H7 (cell line): ENCODE measurements around the gene IFNG. TPM values are rescaled to one million over a fixed set of nuclear protein-coding genes. Genes with fewer than 3 reads are reported as not detected.
"Not testable (repeated sequence)": the region's sequence is repeated elsewhere in the genome, so short reads cannot be mapped to it uniquely, and the experiment has no call there.

Experiments
- DNase-seq: peaks from one replicate; pipeline ENCODE4 v3.0.0; 2012
- H3K27me3 ChIP-seq: 2 replicates; pipeline ENCODE4 v1.6.0; 2011; ENCODE audit warnings: mild to moderate bottlenecking, low read length; ENCODE audit not compliant: control insufficient read depth, insufficient read depth
- H3K36me3 ChIP-seq: replicated peaks from 2 replicates; pipeline ENCODE4 v1.5.1; 2011; ENCODE audit warnings: low read length; ENCODE audit not compliant: control insufficient read depth, insufficient read depth
- H3K4me3 ChIP-seq: 2 replicates; pipeline ENCODE4 v1.5.1; 2011; ENCODE audit warnings: low read depth, mild to moderate bottlenecking, control low read depth, low read length, moderate library complexity; ENCODE audit not compliant: insufficient read depth
- total RNA-seq: library from RNA; depleted of rRNA; stranded (reverse); fragments of >200 nt; shearing (Covaris generic); gene quantifications from 2 replicates; pipeline ENCODE4 v1.2.3, GENCODE V29; 2014; rRNA removed

The IFNG gene
- total RNA-seq: not detected in 2 replicates

- no peaks in the 10 kb centered on the region for H3K36me3 ChIP-seq
- no peak within 1 kb of the TSS for H3K4me3 ChIP-seq
- no peaks in the 10 kb centered on the region for H3K27me3 ChIP-seq
- DNase-seq: no peak
These were observed at the start of gene IFNG for GRCh38 chr12:68159681-68160304. TSS of gene IFNG (minus strand) at chr12:68159740. CDS start at chr12:68159615, 125 bp downstream.

GRCh38 chr12:68209048-68209728 is 49.6 kb upstream of the IFNG start:
- H3K36me3 ChIP-seq, H3K27me3 ChIP-seq, DNase-seq, H3K4me3 ChIP-seq: not testable (repeated sequence)

- no peak overlapping the region for H3K4me3 ChIP-seq
- no peaks in the 10 kb centered on the region for H3K36me3 ChIP-seq
- no peak for DNase-seq
- H3K27me3 ChIP-seq: no peaks in the 10 kb centered on the region
These were observed 47.7 kb upstream of the IFNG start for GRCh38 chr12:68207276-68207675.

- H3K36me3 ChIP-seq: no peaks in the 10 kb centered on the region
- DNase-seq: no peak
- no peak overlapping the region for H3K4me3 ChIP-seq
- no peaks in the 10 kb centered on the region for H3K27me3 ChIP-seq
These were observed 46.9 kb upstream of the IFNG start for GRCh38 chr12:68206446-68206845.

- H3K27me3 ChIP-seq: no peaks in the 10 kb centered on the region
- no peak for DNase-seq
These were observed 43.9 kb upstream of the IFNG start for GRCh38 chr12:68203460-68203875.

GRCh38 chr12:68200854-68201253 is 41.3 kb upstream of the IFNG start:
- no peak overlapping the region for H3K4me3 ChIP-seq
- no peaks in the 10 kb centered on the region for H3K36me3 ChIP-seq
- no peak for DNase-seq
- no peaks in the 10 kb centered on the region for H3K27me3 ChIP-seq

More at GRCh38 chr12:68203460-68203875, 43.9 kb upstream of the IFNG start:
- no peak overlapping the region for H3K4me3 ChIP-seq
- no peaks in the 10 kb centered on the region for H3K36me3 ChIP-seq

GRCh38 chr12:68199127-68199526 is 39.6 kb upstream of the IFNG start:
- H3K4me3 ChIP-seq: no peak overlapping the region
- no peaks in the 10 kb centered on the region for H3K27me3 ChIP-seq
- H3K36me3 ChIP-seq: no peaks in the 10 kb centered on the region
- no peak for DNase-seq

DNA sequence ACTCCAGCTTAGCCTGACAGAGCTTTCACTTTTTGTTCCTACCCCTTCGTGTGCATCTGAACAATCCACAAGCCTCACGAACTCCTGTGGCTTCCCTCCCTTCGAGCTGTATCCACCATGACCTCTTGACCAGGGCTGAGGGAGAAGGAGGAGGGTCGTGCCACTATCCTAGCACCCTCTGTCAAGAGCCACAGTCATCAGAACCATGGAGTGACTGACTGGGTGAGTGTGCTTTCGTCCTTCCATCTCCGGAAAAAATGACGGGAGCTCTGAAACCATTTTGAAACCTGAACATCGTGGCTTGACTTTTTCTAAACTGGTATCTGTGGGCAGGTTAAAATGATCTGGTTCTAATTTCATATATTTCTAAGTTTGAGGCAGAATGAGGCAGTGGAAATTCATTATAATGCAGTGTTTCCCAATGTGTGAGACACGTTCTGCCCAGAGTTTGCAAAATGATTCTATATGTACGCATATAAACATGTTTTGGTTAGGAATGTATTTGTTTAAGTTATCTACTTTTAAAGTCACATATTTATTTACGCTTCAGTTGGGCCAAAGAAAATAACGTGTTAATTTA is 39.1 kb upstream of the IFNG start:
- DNase-seq: no peak
- H3K4me3 ChIP-seq: no peak overlapping the region
- no peaks in the 10 kb centered on the region for H3K36me3 ChIP-seq

GRCh38 chr12:68190301-68190700 is 30.8 kb upstream of the IFNG start:
- no peak for DNase-seq
- H3K4me3 ChIP-seq: no peak overlapping the region
- H3K27me3 ChIP-seq: no peaks in the 10 kb centered on the region
- no peaks in the 10 kb centered on the region for H3K36me3 ChIP-seq

More for the DNA sequence above, 39.1 kb upstream of the IFNG start:
- H3K27me3 ChIP-seq: no peaks in the 10 kb centered on the region

- no peak overlapping the region for H3K4me3 ChIP-seq
- H3K36me3 ChIP-seq: no peaks in the 10 kb centered on the region
- no peaks in the 10 kb centered on the region for H3K27me3 ChIP-seq
- no peak for DNase-seq
These were observed 30.3 kb upstream of the IFNG start for GRCh38 chr12:68189821-68190242.

- no peaks in the 10 kb centered on the region for H3K36me3 ChIP-seq
- no peak overlapping the region for H3K4me3 ChIP-seq
- DNase-seq: no peak
- H3K27me3 ChIP-seq: no peaks in the 10 kb centered on the region
These were observed 26.1 kb upstream of the IFNG start for GRCh38 chr12:68185598-68185997.

GRCh38 chr12:68180792-68181744 is 21.5 kb upstream of the IFNG start:
- Histone ChIP-seq H3K4me3 (no peak overlapping the region), H3K27me3 (no peaks in the 10 kb centered on the region), H3K36me3 (no peaks in the 10 kb centered on the region)
- DNase-seq: no peak

GRCh38 chr12:68178774-68179439 is 19.4 kb upstream of the IFNG start:
- Histone ChIP-seq H3K36me3 (no peaks in the 10 kb centered on the region), H3K4me3 (no peak overlapping the region), H3K27me3 (no peaks in the 10 kb centered on the region)
- DNase-seq: no peak

- Histone ChIP-seq H3K36me3 (no peaks in the 10 kb centered on the region), H3K27me3 (no peaks in the 10 kb centered on the region)
- no peak for DNase-seq
These were observed 18.6 kb upstream of the IFNG start for GRCh38 chr12:68178184-68178583.

More at GRCh38 chr12:68178184-68178583, 18.6 kb upstream of the IFNG start:
- H3K4me3 ChIP-seq: no peak overlapping the region
